Limb (tissue), 2 donors: ENCODE results near the gene PKP1.

Experiments
- DNase-seq, 2 donors: peaks; one replicate each; pipeline ENCODE4 v3.0.0-alpha.2; 2016; ENCODE audit errors: extremely low spot score in 2 of 2

The PKP1 gene

GRCh38 chr1:201277441-201277840, 5.9 kb upstream of the PKP1 start:
- no peak for DNase-seq

GRCh38 chr1:201279313-201279712, 4.0 kb upstream of the PKP1 start:
- DNase-seq, result no peak

- no peak for DNase-seq
Observed at GRCh38 chr1:201280884-201281283, 2.4 kb upstream of the PKP1 start.

- no peak for DNase-seq
Observed at GRCh38 chr1:201281573-201281972, 1.7 kb upstream of the PKP1 start.

- DNase-seq, result no peak
Observed at GRCh38 chr1:201282216-201282615, 1.1 kb upstream of the PKP1 start.

- no peak for DNase-seq
Observed at GRCh38 chr1:201283836-201284553, 689 bp downstream of the PKP1 start.

GRCh38 chr1:201284636-201285035, 1.3 kb downstream of the PKP1 start:
- no peak for DNase-seq

GRCh38 chr1:201285846-201286245, 2.5 kb downstream of the PKP1 start:
- no peak for DNase-seq

GRCh38 chr1:201286445-201286844, 3.1 kb downstream of the PKP1 start:
- no peak for DNase-seq

- DNase-seq, result no peak
Observed at GRCh38 chr1:201288007-201288406, 4.7 kb downstream of the PKP1 start.

- DNase-seq, result no peak
Observed at GRCh38 chr1:201288765-201289164, 5.5 kb downstream of the PKP1 start.

- no peak for DNase-seq
Observed at GRCh38 chr1:201290551-201290950, 7.2 kb downstream of the PKP1 start.

- no peak for DNase-seq
Observed at GRCh38 chr1:201291916-201292315, 8.6 kb downstream of the PKP1 start.

- no peak for DNase-seq
Observed at GRCh38 chr1:201294876-201295275, 11.6 kb downstream of the PKP1 start.

- no peak for DNase-seq
Observed at GRCh38 chr1:201295346-201295745, 12.0 kb downstream of the PKP1 start.

GRCh38 chr1:201295861-201296260, 12.6 kb downstream of the PKP1 start:
- DNase-seq, result no peak

GRCh38 chr1:201296352-201296751, 13.0 kb downstream of the PKP1 start:
- DNase-seq, result no peak

- DNase-seq, result no peak
Observed at GRCh38 chr1:201298396-201299381, 15.4 kb downstream of the PKP1 start.

- no peak for DNase-seq
Observed at GRCh38 chr1:201299968-201300367, 16.7 kb downstream of the PKP1 start.

- no peak for DNase-seq
Observed at GRCh38 chr1:201300641-201301040, 17.3 kb downstream of the PKP1 start.

- DNase-seq, result no peak
Observed at GRCh38 chr1:201302163-201303152, 19.2 kb downstream of the PKP1 start.
